KBM-7 (cell line): ENCODE measurements around the gene ARHGEF4.

Experiments used
- DNase-seq: peaks from one replicate; pipeline ENCODE4 v3.0.0-alpha.2; 2015
- in situ Hi-C: fragments of 300-500 bp; cut with MboI; formaldehyde crosslinking; loops from 2 replicates; pipeline ENCODE4 v1.14.3; 2020; ENCODE audit warnings: low sequenced_read_pairs, low pct_unique_long_range_greater_than_20kb, mixed read lengths

Gene ARHGEF4

DNA sequence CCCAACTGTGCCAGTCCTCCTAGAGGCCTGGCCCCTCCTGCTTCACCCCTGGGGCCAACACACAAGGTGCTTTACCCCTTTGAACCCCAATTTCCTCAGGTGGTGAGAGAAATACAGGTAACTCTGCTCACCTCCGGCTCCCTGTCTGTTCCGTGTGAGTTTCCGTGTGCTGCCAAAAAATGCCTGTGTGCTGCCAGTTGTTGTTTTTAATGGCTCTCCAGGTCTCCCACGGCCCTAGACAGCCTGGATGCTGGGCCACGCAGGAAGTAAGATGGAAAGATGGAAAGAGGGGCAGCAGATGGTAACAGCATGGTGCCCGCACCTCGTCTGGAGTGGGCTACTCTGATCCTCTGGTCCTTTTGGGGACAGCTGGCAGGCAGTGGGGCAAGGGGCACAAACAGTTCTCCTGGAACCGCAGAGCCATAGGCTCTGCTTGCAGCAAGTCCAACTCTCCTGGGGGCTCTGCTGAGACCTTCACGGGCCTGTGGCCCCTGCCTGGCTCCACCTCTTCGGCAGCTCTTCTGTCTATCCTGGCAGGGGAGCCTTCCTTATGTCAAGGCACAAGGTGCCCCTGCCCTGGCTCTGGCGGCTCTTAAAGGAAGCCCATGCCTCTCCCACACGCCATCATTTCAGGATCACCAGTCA lies 4.3 kb upstream of the ARHGEF4 start:
- in situ Hi-C loops, result no loop called here
- no peak for DNase-seq

DNA sequence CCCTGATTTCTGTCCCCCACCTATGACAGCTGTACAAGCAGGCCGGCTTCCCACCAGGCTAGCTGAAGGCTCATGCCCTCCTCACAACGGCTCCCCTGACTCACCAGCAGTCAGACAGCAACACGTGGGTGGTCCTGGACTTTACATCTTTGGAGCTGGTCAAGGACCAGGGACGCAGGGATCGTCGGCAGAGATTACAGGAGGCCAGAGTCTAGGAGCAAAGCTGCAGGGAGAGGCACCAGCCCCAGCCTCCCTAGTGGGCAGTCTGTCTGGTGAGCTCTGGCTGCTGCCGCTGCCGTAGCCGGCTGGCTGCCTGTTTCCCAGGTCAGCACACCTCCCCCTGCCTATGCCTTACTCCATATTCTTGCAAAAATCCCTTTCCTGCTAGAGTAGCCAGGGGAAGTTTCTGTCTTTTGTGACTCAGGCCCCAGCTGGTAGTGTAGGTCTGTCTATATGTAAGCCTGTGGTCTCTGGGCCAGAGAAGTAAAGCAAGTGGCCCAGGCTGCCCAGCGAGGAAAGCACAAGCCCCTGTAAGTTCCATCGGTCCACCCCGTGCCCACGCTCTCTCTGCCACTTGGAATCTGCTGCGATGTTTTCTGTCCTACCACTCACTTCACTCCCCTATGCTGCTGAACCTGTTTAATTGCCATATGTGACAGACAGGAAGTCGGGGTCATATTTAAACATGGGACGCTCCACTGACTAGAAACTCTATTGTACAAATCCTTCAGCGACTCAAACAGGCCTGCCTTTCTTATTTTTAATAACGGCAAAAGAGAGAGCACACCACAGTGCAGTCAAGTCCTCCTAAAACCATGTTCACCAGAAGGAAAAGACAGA lies 2.4 kb upstream of the ARHGEF4 start:
- DNase-seq, result no peak
- in situ Hi-C loops, result no loop called here

DNA sequence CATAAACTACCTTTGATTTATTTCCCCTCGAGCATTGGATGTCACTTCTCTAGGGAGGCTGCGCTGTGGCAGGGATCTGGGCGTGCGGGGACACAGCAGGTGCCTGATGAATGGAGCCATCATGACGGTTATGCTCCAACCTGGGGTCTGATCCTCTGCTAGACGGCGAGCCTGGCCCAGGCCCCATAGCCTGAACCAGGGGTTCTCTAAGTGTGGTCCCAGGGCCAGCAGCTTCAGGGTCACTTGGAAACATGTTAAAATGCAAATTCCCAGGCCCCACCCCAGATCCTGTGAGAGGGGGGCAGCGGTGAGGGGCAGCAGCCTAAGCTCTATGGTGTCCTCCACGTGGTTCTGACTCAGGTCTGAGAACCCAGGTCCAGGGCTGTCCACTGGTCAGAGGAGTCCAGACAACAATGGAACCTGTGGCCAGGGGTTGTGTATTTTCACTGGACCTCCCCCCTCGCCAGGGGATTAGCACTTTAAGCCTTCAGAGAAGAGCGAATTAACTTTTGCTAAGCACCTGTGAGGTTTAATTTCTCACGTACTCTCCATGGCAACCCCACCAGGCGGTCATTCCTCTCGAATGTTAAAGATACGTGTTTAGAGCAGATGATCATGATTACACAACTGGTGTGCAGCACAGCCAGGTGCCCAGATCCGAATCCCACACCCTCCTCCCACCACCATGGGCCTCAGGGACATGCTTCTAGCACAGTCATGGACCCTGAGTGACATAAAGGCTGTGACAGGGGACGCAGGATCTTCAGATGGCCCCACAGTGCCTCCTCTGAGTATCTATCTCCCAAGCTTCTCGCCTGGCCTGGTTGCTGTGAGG lies 1.6 kb upstream of the ARHGEF4 start:
- in situ Hi-C loops, result no loop called here
- DNase-seq, result no peak

DNA sequence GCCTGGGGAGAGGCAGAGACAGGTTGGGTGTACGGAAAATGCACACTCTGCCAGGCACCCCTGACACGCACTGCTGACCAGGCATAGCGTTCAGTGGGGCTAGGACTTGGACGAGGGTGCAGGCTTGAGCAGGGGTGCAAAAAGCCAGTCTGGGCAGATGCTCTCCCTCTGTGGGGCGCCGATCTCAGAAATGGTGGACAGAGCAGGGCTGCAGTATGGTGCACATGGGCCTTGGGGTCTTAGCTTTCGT lies 1.0 kb upstream of the ARHGEF4 start:
- in situ Hi-C loops, result no loop called here
- DNase-seq, result no peak

- no peak for DNase-seq
- in situ Hi-C loops, result no loop called here
These were observed 579 bp downstream of the ARHGEF4 start for GRCh38 chr2:130837175-130837810.

- in situ Hi-C loops, result no loop called here
- DNase-seq, result no peak
These were observed 1.3 kb downstream of the ARHGEF4 start for GRCh38 chr2:130837811-130838565.

GRCh38 chr2:130839011-130839780 lies 2.5 kb downstream of the ARHGEF4 start:
- DNase-seq, result no peak
- in situ Hi-C loops, result no loop called here

- in situ Hi-C loops, result no loop called here
- DNase-seq, result no peak
These were observed 3.8 kb downstream of the ARHGEF4 start for GRCh38 chr2:130840506-130840905.

- no peak for DNase-seq
- in situ Hi-C loops, result no loop called here
These were observed 5.1 kb downstream of the ARHGEF4 start for GRCh38 chr2:130841741-130842365.

DNA sequence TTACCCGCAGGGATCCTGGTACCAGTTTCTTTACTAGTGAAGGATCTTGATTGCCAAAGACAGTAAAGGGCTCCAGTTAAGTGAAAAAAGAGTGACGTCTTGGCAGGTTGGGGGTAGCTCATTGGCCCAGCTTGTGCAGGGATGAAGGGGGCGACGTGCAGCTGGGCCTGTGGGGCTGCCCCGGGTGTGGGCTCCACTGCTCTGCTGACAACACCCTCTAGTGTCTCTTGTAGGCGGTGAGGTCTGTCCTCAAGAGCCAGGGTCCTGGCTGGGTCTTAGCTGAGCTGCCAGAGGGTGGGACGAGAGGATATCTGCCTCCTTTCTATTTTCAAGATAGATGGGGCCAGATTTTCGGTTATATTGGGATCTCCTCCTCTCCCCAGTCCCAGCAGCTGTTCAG lies 6.1 kb downstream of the ARHGEF4 start:
- DNase-seq, result no peak
- in situ Hi-C loops, result no loop called here

DNA sequence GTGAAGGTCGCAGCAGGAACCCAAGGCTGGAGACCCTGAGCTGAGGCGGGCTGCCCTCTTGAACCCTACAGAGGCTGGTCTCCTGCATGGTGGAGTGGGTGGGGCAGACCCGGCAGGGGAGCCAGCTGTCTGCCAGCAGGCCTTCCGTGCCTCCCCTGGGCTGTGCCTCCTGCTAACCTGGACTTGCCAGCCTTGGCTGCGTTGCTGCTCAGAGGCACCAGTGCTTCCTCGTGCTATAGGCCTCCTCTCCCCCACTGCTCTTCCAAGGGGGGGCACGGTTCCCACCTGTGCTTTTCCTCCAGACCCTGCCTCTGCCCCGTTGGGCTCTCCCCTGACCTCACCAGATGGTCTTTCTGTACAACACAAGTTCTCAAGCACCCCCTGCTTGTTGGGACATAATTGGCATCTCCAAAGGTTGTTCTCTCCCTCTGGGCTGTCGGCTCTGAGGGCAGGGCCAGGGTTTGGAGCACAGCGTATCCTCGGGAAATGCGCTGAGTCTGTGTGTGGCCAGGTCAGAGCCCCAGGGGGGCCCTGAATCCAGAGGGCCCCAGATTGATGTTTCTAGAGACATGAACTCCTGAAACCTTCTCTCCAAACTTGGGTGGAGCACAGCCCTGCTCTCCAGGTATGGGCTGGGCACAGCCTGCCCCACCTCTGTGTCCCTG lies 6.7 kb downstream of the ARHGEF4 start:
- no peak for DNase-seq
- in situ Hi-C loops, result no loop called here

- in situ Hi-C loops, result no loop called here
- no peak for DNase-seq
These were observed 7.4 kb downstream of the ARHGEF4 start for GRCh38 chr2:130844161-130844560.

DNA sequence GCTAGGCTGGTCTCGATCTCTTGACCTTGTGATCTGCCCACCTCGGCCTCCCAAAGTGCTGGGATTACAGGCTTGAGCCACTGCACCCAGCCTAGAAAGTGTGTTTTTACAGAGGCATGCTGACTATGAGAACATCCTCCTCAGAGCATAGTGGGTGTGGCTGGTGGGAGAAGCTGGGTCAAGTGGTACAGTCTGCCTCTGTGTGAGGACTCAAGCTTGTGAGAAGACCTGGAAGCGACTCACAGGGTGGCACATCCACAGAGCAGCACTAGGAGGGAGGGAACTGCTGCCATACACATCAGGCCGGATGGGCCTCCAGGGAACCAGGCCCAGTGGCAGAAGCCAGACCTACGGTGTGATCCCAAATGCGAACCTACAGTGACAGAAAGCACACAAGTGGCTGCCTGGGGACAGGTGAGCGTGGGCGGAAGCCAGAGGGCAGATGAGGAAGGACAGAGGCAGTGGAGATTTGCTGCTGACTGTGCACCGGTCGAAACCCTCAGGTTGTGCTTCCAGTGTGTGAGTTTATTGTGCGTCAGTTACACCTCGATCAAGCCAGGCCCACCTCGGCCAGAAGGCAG lies 8.9 kb downstream of the ARHGEF4 start:
- in situ Hi-C loops, result no loop called here

GRCh38 chr2:130846233-130846632 lies 9.5 kb downstream of the ARHGEF4 start:
- in situ Hi-C loops, result no loop called here
- no peak for DNase-seq

More for the DNA sequence above, 8.9 kb downstream of the ARHGEF4 start:
- no peak for DNase-seq

- no peak for DNase-seq
- in situ Hi-C loops, result no loop called here
These were observed 10.1 kb downstream of the ARHGEF4 start for GRCh38 chr2:130846686-130847375.

GRCh38 chr2:130847776-130848525 lies 11.2 kb downstream of the ARHGEF4 start:
- no peak for DNase-seq

More at GRCh38 chr2:130847776-130848525, 11.2 kb downstream of the ARHGEF4 start:
- in situ Hi-C loops, result no loop called here
